ENCODE data around the gene CLEC2L.
"Not testable (repeated sequence)": the region's sequence is repeated elsewhere in the genome, so short reads cannot be mapped to it uniquely, and the experiment has no call there.

CLEC2L gene

DNA sequence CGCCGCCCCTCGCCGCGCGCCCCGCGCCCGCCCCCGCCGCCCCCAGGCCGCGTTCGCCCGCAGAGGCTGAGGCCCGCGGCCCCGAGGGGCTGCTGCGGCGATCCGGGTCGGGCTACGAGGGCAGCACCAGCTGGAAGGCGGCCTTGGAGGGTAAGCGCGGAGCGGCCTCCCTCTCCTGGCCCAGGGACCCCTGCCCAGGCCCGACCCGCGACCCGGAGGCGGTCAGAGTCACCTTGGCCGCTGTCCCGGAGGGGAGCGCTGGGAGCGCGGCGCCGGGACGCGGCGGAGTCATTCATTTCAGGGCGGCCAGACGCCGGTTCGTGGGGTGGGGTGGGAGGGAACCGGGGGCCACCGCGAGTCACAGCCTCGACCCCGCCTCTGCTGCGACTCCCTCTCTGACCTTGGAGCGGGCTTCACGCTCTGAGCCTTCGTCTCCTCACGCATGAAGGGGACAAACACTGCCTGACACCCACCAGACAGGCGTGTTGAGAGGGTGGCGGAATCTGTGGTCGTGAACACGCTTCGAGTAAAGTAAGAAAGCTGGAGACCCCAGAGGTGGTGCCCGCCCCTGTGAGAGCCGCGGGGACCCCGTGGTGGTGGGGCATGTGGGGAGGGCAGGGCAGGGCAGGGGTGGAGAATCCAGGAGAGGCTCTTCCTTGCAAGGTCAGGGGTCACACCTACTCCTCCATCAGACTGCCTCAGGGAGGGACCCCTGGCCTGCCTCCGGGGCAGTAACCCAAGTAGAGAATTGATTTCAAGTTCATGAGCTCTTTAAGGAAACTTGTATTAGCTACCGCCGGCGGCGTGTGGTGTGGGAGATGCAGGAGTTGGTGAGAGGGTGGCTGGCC lies 707 bp downstream of the CLEC2L start:
- DNase-seq, result no peak

DNA sequence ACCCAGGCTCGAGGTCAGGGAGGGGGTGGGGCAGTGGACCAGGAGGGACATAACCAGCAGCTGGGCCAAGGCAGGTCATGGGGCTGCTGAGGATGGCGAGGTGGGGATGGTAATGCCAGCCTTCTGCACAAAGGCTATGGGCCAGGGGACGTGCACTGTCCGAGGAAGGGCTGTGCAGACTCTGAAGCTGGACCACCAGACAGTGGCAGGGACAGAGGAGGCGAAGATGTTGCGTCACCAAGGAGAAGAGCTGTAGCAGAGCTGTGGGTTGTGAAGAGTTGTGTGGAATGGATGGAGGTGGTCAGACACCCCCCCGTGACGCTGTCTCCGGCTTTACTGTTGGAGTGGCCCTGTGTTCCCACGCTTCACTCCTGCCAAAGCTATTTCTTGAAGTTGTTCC lies 1.8 kb downstream of the CLEC2L start:
- DNase-seq, result no peak

DNA sequence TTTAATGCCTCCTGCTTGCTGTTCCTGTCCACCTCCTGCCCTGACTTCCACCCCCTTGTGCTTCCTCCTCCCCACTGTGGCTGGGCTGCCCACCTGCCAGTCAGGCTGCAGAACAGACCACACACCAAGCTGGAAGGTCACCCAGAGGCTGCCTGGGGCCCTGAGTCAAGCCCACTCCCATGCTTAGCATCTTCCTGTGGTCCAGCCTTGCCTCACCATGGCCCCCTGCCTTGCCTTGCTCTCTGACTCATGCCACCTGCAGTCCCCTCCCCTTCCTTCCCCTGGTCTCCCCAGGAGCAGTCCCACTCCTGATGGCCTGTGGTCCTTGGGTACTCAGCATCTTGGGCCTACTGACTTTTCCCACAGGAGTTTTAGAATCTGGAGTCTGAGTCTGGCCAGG lies 2.3 kb downstream of the CLEC2L start:
- DNase-seq, result no peak

DNA sequence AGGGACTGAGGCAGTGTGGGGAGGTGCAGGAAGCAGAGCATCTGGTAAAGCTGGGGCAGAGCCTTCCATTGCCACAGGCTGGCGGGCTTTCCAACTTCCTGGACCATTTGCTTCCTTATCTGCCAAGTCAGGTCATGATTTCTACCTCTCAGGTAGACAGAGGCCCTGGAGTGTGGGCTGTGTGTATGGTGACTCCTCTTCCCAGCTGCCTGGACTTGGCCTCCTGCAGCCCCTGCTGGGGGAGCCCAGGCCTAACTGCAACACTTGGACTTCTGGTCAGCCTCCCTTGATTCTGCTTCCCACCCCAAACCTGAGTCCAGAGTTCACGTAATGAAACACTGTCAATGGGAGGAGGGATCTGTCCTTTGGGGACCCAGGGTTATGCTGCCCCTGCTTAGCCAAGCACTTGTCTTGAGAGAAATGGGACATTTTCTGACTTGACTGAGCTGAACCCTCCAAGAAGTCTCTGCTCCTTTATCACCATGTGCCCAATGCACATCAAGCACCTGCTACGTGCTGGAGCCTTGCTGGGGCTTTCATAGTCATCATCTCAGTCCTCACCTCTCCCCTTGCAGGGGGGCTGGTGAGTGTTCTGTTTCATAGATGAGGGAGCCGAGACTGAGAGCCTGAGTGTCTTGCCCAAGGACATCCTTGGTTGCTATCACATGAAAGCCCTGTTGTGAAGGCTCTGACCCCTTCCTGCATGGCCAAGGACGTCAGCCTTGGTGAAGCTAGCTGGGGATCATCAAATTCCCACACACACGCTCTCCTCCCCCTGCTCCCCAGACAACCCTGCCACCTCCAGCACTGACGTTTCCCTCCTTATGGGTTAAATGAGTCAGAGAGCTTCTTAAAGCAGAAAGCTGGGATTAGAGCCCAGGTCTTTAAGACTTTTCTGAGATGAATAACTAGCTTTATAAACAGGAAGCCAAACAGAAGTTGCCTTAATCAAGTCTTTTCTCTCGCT lies 3.4 kb downstream of the CLEC2L start:
- peak; percentile 78 for DNase-seq

DNA sequence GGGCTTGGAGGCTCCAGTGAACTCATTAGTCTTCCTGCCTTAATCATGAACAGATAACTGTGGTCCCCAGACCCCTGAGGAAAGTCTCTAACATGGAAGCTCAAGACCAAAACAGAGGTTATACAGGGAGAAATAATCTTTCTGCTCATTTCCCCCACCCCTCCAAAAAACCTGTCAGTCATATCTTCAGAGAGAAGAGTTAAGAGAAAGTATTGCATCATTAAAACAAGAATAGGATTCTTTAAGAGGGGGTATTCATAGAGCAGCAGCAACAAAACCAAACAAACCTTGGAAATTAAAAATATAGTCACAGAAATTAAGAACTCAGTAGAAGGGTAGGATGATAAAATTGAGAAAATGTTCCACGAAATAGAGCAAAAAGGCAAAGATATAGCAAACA lies 7.6 kb downstream of the CLEC2L start:
- DNase-seq, result no peak

DNA sequence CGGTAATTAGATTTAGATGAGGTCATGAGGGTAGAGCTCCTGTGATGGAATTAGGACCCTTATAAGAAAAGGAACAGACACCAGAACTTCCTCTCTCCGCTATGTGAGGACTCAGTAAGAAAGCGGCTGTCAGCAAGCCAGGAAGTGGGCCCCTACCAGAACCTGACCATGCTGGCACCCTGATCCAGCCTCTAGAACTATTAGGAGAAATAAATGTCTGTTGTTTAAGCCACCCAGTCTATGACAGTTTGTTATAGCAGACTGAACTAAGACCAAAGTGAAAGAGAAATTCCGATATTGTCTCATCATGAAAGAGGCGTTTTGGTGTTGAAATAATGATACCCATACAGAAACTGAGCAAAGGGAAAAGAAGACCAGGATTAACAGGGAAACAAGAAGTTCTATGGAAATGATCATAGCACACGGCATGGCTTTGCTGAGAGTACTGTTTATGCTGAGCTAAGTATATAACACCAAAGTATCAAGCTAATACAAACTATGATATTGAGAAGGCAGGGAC lies 9.2 kb downstream of the CLEC2L start:
- no peak for DNase-seq

DNA sequence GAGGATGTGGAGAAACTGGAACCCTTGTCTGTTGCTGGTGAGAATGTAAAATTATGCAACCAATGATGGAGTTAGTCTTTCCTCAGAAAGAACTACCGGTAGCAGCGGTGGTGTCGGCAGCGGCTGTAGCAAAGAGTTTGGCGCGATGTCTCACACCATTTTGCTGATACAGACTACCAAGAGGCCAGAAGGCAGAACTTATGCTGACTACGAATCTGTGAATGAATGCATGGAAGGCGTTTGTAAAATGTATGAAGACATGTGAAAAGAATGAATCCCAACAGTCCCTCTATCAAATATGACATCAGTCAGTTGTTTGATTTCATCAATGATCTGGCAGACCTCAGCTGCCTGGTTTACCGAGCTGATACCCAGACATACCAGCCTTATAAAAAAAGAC lies 10.6 kb downstream of the CLEC2L start:
- DNase-seq, result no peak

DNA sequence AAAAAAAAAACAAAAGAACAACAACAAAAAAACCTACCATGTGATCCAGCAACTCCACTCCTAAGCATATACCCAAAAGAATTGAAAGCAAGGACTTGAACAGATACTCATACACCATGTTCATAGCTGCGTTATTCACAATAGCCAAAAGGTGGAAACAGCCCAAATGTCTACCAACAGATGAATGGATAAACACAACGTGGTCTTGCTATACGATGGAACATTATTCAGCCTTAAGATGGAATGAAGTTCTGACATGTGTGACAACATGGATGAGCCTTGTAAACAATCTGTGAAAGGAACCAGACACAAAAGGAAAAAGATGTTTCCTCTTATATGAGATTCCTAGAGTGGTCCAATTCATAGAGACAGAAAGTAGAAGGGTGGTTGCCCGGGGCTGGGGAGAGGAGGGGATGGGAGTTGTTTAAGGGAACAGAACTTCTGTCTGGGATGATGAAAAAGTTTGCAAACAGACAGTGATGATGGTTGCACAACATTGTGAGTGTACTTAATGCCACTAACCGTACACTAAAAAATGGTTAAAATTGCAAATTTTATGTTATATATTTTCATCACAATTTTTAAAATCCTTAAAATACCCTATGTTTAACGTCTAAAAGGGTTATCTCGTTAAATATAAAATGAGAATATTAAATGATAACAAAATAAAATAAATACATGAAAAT lies 11.6 kb downstream of the CLEC2L start:
- DNase-seq, result no peak

DNA sequence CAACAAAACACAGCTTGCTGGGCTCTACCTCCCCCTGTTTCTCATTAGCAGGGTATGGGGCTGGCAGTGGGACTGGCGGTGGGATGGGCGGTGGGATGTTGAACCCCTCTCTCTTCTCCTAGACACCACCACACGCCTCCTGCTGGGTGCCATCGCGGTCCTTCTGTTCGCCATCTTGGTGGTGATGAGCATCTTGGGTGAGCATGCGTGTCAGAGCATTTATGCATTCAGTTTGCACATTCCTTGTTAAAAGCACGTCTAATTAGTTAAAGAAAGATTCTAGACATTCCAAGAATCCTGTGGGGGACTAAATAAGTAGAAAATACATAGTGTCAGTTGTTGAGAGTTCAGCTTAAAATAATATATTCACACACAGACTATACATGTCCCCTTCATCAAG lies 12.7 kb downstream of the CLEC2L start:
- no peak for DNase-seq

DNA sequence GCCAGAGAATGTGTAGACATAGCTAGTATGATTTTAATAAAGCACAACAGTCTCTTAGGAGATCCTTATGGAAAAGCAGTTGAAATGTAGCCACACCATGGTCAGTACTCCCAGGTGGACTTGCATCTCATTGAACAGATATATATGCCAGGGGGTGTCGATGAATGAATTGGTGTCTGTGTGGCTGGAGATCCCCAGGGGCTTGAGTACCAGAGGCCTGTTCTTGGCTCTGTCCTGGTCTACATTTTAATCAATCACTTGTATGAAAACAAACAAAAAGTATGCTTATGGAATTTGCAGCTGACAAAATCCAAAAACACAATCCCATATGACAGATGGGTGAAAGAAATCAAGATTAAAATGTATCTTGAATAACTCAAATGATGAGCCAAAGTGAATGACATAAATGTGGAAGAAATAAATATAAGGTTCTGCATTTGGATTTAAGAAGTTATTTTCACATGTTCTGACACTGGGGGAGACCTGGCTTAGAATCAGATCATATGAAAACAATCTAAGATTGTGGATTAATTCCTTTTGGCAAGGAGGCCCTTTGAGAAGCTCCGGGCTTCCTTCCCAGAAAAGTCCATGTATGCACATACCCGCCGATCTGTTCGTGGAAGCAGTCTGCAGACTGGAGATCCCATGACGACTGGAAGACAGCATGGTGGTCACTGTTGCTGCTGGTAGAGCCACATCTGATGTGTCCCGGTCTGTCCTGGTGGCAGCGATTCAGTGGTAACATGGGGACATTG lies 15.6 kb downstream of the CLEC2L start:
- peak; percentile 4 for DNase-seq

DNA sequence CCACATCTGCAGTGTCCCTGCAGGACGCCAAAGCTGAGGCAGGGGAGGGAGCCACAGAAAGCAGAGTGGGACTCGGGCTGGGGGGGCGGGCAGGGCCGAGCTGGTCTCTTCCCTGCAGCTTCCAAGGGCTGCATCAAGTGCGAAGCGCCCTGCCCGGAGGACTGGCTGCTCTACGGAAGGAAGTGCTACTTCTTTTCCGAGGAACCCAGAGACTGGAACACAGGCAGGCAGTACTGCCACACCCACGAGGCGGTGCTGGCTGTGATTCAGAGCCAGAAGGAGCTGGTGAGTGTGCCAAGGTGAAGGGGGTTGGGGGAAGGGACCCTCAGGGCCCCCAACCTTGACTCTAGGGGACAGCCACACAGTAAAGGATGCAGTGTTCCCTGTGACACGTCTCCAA lies 16.7 kb downstream of the CLEC2L start:
- DNase-seq, result no peak

DNA sequence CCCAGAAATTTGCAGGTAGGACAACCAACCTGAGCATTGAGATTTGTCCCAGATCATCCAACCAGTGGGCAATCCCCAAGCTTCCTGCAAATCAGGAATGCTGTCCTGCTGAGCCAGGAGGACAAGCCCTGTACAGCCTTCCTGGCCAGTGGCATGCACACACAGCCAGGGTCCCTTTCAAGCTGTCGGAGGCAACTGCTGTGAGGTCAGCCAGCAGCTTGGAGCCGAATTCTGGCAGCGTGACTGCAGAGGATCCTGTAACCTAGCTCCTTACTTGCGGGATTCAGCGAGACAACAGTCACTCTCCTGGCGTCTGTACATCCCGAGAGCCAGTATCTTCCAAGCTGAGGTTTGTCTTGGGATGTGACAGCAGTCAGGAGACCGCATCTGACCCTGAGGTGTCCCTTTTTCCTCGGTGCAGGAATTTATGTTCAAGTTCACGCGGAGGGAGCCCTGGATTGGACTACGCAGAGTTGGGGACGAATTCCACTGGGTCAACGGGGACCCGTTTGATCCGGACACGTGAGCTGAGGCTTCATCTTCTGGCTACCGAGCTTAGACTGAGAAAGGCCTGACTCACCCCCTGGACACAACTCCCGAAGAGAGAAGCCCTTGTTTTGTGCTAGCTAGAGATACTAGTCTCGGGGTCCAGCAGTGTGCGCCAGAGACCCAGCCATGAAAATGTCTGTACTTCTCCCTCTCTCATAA lies 18.3 kb downstream of the CLEC2L start:
- no peak for DNase-seq

DNA sequence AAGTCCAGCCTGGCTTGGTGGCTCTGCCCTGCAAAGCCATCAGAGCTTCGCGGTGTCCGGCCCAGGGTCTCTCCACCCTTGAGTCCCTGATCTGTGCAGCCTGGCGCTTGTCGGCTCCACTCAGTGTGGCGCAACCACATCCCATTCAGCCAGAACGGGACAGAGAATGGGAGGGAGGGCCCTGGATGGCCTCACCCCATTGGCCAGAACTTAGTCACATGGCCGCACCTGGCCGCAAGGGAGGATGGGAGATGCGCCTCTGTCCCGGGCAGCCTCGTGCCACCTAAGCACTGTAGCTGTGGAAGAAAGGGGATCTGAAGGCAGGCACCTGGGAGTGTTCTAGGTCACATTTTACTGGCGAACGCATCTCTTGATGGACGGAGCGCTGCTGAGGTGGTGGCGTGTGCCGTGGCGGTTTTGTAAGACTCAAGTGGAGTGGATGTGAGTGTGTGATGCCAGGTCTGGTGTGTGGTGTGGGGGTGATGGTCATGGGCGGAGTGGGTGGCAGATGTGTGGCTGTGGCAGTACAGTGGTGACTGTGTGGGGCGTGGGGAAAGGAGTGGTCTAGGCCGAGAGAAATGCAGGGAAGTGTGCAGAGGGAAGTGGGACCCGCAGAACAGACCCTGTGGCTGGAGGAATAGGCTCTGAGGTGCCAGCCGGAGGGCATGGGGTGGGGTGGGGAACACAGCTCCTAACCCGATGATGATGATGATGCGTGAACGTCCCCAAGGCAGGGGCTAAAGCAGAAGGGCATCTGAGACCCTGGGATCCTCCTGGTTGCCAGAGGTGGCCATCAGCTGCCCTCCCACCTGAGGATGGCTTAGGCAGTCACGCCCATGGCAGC lies 19.0 kb downstream of the CLEC2L start:
- DNase-seq, result no peak

DNA sequence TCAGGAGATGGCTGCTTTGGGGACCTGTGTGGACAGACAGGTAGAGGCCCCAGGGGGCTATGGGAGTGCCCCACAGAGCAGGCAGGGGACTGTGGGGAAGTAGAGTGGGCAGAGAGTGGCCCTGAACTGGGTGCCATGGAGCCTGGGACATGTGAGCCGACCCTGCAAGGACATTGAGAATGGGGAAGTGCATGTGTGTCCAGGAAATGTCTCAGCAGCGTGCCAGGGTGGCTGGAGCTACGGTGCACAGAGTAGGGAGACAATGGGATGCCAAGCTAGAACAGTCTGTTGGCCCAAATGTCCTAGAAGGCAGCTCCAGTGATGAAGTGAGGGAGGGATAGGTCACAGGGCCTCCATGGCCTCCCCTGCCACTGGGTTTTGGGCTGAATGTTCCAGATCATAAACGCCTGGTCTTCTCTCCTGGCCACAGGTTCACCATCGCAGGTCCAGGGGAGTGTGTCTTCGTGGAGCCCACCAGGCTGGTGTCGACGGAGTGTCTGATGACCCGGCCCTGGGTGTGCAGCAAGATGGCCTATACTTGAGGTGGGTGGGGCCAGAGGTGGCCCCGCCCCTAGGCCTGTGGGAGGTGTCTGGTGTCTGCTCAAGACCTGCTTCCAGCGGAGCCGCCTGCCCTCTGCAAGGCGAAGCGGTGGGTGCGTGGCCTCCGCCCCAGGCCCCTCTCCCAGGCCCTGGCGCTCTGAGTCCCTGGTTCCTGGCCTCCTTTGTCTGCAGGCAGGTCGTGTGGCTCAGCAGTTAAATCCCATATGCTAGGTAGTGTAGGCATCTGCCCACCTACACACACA lies 20.5 kb downstream of the CLEC2L start:
- no peak for DNase-seq

DNA sequence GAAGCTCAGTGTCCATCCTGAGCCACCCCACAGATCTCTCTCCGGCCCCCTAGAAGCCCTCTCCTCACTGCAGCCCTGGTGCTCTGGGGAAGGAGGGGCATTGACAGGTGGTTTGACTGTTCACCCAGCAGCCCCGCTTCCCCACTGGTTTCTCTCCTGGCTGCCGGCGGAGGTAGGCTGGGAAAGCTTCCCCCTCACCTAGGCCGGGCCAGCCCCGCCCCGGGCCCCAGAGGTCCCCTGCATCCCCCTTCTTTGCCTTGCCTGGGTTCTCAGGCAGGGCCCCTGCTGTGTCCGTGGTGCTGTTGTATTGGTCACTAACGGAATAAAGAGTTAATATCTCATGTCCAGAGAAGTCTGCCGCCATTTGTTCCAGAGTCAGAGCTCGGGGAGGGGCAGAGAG lies 21.2 kb downstream of the CLEC2L start:
- DNase-seq, result no peak

DNA sequence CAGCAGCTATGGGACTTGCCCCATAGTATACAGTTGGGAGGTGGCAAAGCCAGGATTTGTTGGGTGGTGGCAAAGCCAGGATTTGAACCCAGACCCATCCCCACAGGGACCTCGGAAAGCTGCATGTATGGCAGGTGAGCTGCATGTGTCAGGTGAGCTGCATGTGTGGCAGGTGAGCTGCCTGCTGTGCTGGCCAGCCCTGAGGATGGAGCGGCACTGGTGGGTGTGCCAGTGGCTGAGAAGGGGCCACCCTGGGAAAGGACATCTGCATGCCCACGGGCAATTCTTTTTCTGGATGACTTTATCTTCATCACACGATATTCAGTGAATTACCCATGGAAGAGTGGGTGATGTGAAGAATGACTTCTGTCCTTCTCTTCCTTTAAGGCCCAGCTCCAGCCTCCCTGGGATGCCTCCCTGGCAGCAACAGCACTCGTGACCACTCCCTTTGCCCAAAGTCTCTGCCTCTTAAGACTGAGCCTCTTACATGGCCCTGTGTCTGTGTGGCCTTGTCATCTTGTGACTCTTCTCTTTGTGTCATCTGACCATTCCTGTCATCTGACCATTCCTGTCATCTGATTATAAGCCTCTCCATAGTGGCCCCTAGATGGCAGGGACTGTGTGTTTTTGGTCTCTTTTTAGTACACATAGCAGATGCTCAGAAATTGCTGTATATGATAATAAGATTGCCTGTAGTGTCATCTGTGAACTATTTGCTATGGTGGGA lies 25.0 kb downstream of the CLEC2L start:
- no peak for DNase-seq

DNA sequence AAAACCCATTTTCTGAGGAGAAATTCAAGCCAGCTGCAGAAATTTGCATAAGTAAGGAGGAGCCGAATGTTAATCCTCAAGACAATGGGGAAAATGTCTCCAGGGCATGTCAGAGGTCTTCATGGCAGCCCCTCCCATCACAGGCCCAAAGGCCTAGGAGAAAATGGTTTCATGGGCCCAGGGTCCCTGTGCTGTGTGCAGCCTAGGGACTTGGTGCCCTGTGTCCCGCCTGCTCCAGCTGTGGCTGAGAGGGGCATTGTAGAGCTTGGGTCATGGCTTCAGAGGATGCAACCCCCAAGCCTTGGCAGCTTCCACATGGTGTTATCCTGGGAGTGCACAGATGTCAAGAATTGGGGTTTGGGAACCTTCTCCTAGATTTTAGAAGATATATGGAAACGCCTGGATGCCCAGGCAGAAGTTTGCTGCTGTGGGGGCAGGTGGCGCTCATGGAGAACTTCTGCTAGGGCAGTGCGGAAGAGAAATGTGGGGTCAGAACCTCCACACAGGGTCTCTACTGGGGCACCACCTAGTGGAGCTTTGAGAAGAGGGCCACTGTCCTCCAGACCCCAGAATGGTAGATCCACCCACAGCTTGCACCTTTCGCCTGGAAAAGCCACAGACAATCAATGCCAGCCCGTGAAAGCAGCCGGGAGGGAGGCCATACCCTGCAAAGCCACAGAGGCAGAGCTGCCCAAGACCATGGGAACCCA lies 30.7 kb downstream of the CLEC2L start:
- not testable (repeated sequence) for DNase-seq

Measured in fibroblast of skin of abdomen (primary cell).